ENCODE data around the gene WAS.

DNA sequence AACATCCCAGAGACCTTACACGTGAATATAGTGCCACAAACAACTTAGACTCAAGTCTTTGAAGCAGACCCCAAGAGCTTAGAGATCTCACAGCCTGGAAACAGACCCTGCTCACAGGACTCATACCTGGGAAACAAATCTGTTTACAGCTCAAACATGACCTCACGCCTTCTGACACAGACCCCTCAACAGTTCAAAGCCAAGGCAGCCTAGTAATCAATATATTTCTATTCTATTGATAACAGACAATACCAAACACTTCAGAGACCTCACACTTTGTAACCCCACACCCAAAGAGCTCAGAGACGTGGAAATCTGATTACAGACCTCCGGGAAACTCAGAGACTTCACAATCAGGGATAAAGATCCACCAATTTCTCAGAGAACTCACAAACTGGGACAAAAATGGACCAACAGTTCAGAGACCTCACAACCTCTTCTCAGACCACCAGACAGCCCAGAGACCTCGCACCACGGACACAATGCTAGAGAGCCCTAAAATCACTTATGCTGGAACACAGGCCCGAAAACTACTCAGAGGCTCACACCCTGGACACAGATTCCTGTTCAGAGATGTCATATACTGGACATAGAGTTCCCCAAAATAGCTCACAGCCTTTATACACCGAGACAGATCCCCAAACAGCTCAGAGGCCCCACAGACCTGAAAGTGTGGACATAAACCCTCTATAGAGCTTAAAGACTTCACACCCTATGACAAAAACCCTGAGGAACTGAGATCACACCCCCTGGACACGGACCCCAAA is 27.7 kb downstream of the WAS start:
- TF ChIP-seq, protein P1, sequence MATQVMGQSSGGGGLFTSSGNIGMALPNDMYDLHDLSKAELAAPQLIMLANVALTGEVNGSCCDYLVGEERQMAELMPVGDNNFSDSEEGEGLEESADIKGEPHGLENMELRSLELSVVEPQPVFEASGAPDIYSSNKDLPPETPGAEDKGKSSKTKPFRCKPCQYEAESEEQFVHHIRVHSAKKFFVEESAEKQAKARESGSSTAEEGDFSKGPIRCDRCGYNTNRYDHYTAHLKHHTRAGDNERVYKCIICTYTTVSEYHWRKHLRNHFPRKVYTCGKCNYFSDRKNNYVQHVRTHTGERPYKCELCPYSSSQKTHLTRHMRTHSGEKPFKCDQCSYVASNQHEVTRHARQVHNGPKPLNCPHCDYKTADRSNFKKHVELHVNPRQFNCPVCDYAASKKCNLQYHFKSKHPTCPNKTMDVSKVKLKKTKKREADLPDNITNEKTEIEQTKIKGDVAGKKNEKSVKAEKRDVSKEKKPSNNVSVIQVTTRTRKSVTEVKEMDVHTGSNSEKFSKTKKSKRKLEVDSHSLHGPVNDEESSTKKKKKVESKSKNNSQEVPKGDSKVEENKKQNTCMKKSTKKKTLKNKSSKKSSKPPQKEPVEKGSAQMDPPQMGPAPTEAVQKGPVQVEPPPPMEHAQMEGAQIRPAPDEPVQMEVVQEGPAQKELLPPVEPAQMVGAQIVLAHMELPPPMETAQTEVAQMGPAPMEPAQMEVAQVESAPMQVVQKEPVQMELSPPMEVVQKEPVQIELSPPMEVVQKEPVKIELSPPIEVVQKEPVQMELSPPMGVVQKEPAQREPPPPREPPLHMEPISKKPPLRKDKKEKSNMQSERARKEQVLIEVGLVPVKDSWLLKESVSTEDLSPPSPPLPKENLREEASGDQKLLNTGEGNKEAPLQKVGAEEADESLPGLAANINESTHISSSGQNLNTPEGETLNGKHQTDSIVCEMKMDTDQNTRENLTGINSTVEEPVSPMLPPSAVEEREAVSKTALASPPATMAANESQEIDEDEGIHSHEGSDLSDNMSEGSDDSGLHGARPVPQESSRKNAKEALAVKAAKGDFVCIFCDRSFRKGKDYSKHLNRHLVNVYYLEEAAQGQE (IDR thresholded peaks at IDR 0.05; ENCODE audit: unreplicated experiment) = no peak
- TF ChIP-seq, protein P2, sequence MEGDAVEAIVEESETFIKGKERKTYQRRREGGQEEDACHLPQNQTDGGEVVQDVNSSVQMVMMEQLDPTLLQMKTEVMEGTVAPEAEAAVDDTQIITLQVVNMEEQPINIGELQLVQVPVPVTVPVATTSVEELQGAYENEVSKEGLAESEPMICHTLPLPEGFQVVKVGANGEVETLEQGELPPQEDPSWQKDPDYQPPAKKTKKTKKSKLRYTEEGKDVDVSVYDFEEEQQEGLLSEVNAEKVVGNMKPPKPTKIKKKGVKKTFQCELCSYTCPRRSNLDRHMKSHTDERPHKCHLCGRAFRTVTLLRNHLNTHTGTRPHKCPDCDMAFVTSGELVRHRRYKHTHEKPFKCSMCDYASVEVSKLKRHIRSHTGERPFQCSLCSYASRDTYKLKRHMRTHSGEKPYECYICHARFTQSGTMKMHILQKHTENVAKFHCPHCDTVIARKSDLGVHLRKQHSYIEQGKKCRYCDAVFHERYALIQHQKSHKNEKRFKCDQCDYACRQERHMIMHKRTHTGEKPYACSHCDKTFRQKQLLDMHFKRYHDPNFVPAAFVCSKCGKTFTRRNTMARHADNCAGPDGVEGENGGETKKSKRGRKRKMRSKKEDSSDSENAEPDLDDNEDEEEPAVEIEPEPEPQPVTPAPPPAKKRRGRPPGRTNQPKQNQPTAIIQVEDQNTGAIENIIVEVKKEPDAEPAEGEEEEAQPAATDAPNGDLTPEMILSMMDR (conservative IDR thresholded peaks at IDR 0.05; ENCODE audit: low read depth in 2 of 2) = no peak
- TF ChIP-seq STAT1 (IDR thresholded peaks at IDR 0.05; ENCODE audit: unreplicated experiment) (no peak), EZH2 (IDR thresholded peaks at IDR 0.05; ENCODE audit: low read depth, unreplicated experiment) (no peak), POLR2AphosphoS5 (IDR thresholded peaks at IDR 0.05; ENCODE audit: low read depth) (no peak), JUNB (IDR thresholded peaks at IDR 0.05; ENCODE audit: unreplicated experiment) (no peak), EZH2phosphoT487 (IDR thresholded peaks at IDR 0.05; ENCODE audit: unreplicated experiment) (no peak), CREB1 (CRISPR knock-in tag; IDR thresholded peaks at IDR 0.05; ENCODE audit: low read depth) (no peak)
